NCI-H524 (cell line): ENCODE measurements around the gene ABCA12.
A peak's percentile ranks its signal among the peaks of the same experiment; 100 is the strongest.

Source experiments
- DNase-seq, 2 experiments: peaks; one replicate each; lab custom pipeline; 2025; lab: John Stamatoyannopoulos, UW

The ABCA12 gene

DNA sequence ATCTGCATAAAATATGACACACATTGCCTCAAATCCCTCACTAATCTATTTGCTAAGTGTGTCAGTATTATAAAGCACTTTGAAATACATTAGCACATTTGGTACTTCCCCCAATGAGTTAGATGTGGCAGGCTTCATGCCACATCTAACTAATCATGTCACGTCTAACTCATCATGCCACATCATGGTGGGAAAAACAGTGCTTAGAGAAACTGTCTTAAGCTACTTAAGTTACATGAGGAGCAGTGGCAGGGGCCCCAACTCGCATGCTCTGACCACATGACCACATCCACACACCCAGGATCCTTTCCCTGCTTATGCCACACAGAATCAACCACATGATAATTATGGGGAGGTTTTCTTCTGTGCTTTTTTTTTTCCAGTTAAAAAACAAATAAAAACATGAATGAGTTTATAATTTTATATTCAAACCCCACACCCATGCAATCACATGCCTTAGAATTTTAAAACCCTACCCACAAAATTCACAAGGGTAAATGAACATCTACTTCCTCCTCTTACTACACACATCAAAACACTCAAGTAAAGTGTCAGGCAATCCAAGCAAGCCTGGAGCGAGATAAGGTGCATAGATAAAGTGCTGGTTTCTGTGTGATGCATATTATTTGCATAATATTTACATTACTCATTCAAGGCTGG lies 1.6 kb downstream of the ABCA12 start:
- DNase-seq: peak in 1 of 2 experiments; percentile 55

DNA sequence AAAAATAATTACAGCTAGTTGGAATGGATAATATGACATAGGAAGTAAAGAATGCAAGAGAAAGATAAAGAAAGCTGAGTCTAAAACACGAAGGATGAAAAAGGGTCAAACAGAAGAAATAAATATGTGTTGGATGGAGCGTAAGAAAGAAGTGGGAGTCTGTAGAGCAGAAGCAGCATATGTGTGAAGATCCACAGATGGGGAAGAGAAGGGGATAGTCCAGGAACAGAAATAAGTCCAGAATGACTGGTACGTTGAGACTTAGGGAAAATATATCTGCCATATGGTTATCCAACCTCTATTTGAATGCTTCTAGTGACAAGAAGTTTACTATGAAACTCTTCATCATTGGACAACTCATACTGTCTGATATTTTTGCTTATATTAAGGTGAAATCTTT lies 18.0 kb downstream of the ABCA12 start:
- DNase-seq: no peak

GRCh38 chr2:215119847-215120246 lies 18.6 kb downstream of the ABCA12 start:
- DNase-seq: no peak

GRCh38 chr2:215110918-215111317 lies 27.5 kb downstream of the ABCA12 start:
- no peak for DNase-seq

- DNase-seq: peak; percentile 15 to 88
These were observed 31.0 kb downstream of the ABCA12 start for GRCh38 chr2:215107216-215108056.

DNA sequence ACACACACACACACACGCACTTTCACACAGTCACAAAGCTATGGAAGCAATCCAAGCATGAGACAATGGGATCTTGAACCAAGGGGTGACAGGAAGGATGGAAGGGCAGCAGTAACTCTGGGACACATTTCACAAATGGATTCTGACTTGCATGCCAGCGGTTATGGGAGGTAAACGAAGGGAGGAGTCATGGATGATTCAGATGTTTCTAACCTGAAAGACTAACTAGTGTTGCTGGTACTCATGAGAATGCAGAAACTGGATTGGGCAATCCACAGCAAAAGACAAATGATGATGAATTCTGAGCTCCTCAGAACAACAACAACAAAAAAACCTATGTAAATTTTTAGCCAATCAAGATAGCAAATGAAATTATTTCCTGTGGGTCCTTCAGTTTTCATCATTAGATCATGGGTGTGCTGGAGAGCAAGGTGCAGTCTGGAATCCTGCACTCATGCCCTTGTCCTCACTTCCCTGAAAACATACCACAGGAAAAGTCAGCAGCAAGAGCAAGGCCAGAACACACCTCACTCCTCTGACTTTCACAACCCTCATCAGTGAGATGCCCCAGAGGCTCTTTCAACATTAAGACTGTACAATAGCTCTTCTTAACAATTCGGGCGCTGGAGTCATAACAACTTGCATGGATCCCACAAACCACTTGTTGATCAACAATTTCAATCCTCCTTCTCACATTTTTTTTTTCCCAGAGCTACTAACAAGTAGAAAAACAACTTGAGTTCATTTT lies 32.6 kb downstream of the ABCA12 start:
- no peak for DNase-seq

- no peak for DNase-seq
These were observed 34.2 kb downstream of the ABCA12 start for GRCh38 chr2:215104226-215104625.

GRCh38 chr2:215098875-215099274 lies 39.6 kb downstream of the ABCA12 start:
- peak in 1 of 2 experiments; percentile 7 for DNase-seq

- no peak for DNase-seq
These were observed 54.3 kb downstream of the ABCA12 start for GRCh38 chr2:215084080-215084479.

DNA sequence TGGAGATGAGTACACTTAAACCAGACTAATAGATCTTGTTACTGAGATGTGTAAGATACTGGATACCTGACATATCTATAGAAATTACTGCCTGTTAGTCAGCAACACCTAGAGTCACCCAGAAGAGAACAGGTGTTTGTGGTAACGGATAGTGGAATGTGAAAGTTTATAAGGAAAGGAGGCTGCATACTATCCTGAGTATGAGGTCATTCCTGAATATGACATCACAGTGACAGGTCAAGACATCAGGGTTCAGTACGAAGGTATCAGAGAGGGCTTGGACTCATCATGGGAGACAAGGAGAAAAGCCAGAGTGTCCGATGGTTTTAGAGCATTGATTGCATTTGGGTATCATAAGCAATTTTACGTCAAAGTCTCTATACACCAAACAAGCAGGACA lies 55.3 kb downstream of the ABCA12 start:
- no peak for DNase-seq

DNA sequence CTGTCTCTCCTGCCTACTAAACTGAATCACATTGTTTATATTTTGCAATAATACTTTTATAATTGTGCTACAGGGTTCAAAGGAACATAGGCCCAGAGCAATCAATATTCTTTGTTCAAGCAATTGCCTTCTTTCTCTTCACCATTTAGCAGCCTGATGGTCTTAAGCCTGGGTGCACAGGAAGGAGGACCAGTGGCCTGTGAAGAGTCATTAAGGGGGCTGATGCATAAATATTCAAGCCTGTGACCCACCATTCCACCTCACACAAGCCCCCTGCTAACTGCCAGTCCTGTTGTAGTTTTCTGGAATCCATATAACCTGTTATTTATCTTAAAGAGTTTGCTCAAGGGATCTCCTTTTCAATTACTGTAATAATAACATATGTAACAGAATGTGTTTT lies 56.0 kb downstream of the ABCA12 start:
- no peak for DNase-seq

GRCh38 chr2:215080545-215080944 lies 57.9 kb downstream of the ABCA12 start:
- DNase-seq: no peak

DNA sequence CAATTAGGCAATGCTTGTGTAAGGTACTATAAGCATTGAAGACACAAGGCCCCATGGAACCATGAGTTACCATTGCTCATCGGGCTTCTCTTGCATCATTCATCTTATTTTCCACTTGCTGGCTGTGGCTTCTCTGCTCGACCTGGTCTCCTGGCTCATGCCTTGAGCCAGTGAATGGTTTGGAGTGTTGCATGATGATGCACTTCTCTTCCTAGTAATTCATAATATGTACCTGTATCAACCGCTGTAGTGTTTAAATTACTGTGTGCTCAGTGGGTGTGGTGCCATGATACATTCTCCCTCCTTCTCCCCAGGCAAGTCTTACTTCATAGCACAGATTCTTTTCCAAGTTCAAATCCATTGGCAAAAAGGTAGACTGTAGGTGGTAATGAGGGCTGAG lies 66.8 kb downstream of the ABCA12 start:
- DNase-seq: no peak

DNA sequence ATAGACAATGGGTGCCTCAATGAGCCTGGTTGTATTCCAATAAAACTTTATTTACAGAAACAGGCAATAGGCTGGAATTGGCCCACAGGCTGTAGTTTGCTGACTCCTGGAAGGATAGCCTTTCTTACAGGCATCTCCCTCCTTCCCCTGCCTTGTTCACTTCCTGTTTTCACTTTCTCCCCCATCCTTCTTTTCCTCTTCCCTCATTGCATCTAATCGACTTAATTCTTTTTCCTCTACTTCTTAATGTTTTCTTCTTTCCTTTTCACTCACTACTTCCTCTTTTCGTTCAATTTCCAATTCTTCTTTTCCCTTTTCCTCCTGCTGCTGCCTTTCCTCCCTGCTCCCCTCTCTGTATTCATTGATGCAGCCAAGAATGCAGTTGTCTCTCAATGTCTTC lies 70.0 kb downstream of the ABCA12 start:
- DNase-seq: no peak

DNA sequence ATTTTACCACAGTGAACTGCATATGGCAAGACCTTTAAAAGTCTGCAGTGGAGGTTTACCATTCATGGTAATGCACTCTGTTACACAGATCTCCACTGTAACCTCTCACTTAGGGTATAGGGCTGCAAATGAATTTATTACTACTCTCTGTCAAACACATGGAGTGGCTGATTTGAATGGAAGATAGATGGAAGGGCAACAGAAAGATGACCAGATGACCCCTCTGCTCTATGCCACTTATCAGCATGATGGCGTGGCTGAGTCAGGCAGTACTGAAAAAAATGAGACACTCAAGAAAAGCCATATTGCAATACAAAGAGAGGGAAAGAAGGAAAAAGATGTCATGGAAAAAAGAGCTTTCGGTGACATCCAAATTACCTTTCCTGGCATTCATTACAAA lies 72.3 kb downstream of the ABCA12 start:
- DNase-seq: no peak

- DNase-seq: no peak
These were observed 74.9 kb downstream of the ABCA12 start for GRCh38 chr2:215063526-215063925.

GRCh38 chr2:215060861-215061536 lies 77.4 kb downstream of the ABCA12 start:
- peak; percentile 68 to 88 for DNase-seq

DNA sequence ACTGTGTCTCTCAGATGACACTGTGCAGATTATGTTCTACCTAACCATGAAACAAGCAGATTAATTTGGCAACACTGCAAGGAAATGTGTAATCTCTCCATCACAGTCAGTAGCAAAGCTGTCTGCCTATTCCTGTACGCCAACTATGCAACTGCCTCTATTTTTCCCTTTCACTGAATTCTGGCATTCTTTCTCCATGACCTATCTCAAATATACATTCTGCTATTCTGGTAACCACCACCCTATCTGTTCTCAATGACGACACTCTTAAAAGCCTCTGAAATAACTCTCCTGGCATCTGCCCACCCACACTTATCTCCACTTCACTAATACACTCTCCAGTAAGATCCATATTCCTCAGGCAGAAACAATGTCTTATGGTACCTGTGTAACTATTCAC lies 78.7 kb downstream of the ABCA12 start:
- DNase-seq: peak; percentile 46 to 60

- DNase-seq: no peak
These were observed 82.5 kb downstream of the ABCA12 start for GRCh38 chr2:215055891-215056290.

DNA sequence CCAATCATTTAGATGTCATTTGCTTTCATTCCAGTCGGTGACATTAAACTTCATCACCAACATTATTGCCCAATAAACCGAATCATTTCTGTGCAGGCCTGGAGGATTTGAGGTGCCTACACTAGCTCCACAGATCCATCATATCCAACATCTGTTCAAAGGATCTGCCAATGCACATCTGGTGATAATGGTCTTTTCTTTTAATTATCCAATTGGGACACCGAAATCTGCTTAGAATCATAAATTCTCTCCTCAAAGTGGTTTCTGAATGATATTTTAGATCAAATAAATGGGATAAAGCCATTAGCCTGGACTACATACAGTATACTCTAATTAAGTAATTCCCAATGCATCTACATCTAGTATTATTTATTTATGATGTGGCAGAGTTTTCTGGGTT lies 85.6 kb downstream of the ABCA12 start:
- DNase-seq: no peak

- DNase-seq: no peak
These were observed 86.0 kb downstream of the ABCA12 start for GRCh38 chr2:215052404-215052803.

GRCh38 chr2:215049341-215049740 lies 89.1 kb downstream of the ABCA12 start:
- no peak for DNase-seq
